HPDE6-E6E7 (cell line): ENCODE measurements around the gene CXCL17.

Experiments
- DNase-seq: peaks from one replicate; pipeline ENCODE4 v3.0.0; 2011; ENCODE audit warnings: missing footprints; ENCODE audit errors: extremely low spot score

Gene CXCL17

GRCh38 chr19:42400404-42400803, 42.3 kb downstream of the CXCL17 start:
- DNase-seq: no peak

- no peak for DNase-seq
These were observed 45.2 kb downstream of the CXCL17 start for GRCh38 chr19:42397263-42398166.

- peak; percentile 100 for DNase-seq
These were observed 46.1 kb downstream of the CXCL17 start for GRCh38 chr19:42396381-42397262.

GRCh38 chr19:42394751-42395150, 48.0 kb downstream of the CXCL17 start:
- DNase-seq: no peak

GRCh38 chr19:42392165-42392564, 50.6 kb downstream of the CXCL17 start:
- no peak for DNase-seq

GRCh38 chr19:42389899-42390298, 52.8 kb downstream of the CXCL17 start, which contains the start of gene CNFN:
Gene CNFN (minus strand): TSS chr19:42390297. CDS start chr19:42389037, 1,260 bp downstream.
- no peak for DNase-seq

GRCh38 chr19:42388851-42389489, 53.8 kb downstream of the CXCL17 start:
- DNase-seq: no peak

- DNase-seq: peak; percentile 81
These were observed 55.6 kb downstream of the CXCL17 start for GRCh38 chr19:42386974-42387707.

- no peak for DNase-seq
These were observed 62.6 kb downstream of the CXCL17 start for GRCh38 chr19:42380155-42380554.
